ENCODE measurements around the gene TFAP2E. TPM values are rescaled to one million over a fixed set of nuclear protein-coding genes. Genes with fewer than 3 reads are reported as not detected.

TFAP2E gene
- total and polyA plus RNA-seq, 4 donors = 0.07 to 0.21 (median 0.09) TPM

DNA sequence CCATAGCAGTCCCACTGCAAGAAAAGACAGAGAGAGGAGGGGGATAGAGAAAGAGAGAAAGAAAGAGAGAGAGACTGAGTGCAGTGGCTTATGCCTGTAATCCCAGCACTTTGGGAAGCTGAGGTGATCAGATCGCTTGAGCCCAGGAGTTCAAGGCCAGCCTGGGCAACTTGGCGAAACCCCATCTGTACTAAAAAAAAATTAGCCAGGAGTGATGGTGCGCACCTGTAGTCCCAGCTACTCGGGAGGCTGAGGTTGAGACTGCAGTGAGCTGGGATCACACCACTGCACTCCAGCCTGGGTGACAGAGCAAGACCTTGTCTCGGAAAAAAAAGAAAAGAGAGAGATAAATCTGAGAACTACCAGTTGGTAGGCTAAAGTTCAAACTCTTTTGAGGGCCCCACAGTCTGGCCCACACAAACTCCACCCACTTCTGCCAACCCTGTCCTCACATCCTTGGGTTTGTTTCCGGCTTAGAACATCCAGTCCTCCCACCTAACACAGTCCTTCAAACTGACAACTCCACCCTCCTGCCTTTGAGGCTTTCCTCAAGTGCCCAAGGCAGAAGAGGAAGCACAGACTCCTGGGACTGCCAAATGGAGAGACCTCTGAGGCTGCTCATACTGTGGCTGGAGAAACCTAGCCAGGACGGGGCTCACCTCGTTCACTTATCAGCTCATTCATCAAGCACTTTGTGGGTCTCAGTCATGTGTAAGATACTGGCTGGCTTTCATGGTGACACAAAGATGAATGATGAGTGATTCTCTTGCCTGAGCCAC lies 20.1 kb downstream of the TFAP2E start:
- 83% methylated on average over 8 of the region's 8 CpGs for WGBS
- Histone ChIP-seq H3K4me1 (ENCODE audit: control insufficient read depth in 4 of 4, insufficient read depth in 4 of 4, low read length in 3 of 4) (no peaks in the 10 kb centered on the region), H3K27me3 (ENCODE audit: control insufficient read depth in 4 of 4, insufficient read depth in 4 of 4, low read length in 3 of 4) (no peaks in the 10 kb centered on the region), H3K9me3 (ENCODE audit: control insufficient read depth in 4 of 4, low read length in 3 of 4) (no peaks in the 10 kb centered on the region), H3K4me3 (ENCODE audit: low read depth in 1 of 3, low read length in 3 of 3) (no peak overlapping the region), H3K27ac (ENCODE audit: low read depth in 1 of 2, low read length in 2 of 2) (no peak overlapping the region), H3K36me3 (ENCODE audit: control insufficient read depth in 4 of 4, insufficient read depth in 3 of 4, low read depth in 1 of 4, low read length in 3 of 4) (no peaks in the 10 kb centered on the region), H3K9ac (ENCODE audit: low read depth in 1 of 2, low read length in 2 of 2) (no peak overlapping the region)
- no peak for DNase-seq (ENCODE audit: low spot score)
- TF ChIP-seq, protein P1, sequence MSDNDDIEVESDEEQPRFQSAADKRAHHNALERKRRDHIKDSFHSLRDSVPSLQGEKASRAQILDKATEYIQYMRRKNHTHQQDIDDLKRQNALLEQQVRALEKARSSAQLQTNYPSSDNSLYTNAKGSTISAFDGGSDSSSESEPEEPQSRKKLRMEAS (IDR thresholded peaks at IDR 0.05) = no peak
- TF ChIP-seq GABPA (IDR thresholded peaks at IDR 0.05 in 1 of 2, conservative IDR thresholded peaks at IDR 0.05 in 1 of 2) (no peak), HNF4A (conservative IDR thresholded peaks at IDR 0.05) (no peak), FOXA2 (IDR thresholded peaks at IDR 0.05) (no peak), NR2F2 (IDR thresholded peaks at IDR 0.05) (no peak), EGR1 (IDR thresholded peaks at IDR 0.05; ENCODE audit: low read depth in 2 of 2) (no peak)
- TF ChIP-seq, protein P2, sequence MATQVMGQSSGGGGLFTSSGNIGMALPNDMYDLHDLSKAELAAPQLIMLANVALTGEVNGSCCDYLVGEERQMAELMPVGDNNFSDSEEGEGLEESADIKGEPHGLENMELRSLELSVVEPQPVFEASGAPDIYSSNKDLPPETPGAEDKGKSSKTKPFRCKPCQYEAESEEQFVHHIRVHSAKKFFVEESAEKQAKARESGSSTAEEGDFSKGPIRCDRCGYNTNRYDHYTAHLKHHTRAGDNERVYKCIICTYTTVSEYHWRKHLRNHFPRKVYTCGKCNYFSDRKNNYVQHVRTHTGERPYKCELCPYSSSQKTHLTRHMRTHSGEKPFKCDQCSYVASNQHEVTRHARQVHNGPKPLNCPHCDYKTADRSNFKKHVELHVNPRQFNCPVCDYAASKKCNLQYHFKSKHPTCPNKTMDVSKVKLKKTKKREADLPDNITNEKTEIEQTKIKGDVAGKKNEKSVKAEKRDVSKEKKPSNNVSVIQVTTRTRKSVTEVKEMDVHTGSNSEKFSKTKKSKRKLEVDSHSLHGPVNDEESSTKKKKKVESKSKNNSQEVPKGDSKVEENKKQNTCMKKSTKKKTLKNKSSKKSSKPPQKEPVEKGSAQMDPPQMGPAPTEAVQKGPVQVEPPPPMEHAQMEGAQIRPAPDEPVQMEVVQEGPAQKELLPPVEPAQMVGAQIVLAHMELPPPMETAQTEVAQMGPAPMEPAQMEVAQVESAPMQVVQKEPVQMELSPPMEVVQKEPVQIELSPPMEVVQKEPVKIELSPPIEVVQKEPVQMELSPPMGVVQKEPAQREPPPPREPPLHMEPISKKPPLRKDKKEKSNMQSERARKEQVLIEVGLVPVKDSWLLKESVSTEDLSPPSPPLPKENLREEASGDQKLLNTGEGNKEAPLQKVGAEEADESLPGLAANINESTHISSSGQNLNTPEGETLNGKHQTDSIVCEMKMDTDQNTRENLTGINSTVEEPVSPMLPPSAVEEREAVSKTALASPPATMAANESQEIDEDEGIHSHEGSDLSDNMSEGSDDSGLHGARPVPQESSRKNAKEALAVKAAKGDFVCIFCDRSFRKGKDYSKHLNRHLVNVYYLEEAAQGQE (IDR thresholded peaks at IDR 0.05) = no peak

DNA sequence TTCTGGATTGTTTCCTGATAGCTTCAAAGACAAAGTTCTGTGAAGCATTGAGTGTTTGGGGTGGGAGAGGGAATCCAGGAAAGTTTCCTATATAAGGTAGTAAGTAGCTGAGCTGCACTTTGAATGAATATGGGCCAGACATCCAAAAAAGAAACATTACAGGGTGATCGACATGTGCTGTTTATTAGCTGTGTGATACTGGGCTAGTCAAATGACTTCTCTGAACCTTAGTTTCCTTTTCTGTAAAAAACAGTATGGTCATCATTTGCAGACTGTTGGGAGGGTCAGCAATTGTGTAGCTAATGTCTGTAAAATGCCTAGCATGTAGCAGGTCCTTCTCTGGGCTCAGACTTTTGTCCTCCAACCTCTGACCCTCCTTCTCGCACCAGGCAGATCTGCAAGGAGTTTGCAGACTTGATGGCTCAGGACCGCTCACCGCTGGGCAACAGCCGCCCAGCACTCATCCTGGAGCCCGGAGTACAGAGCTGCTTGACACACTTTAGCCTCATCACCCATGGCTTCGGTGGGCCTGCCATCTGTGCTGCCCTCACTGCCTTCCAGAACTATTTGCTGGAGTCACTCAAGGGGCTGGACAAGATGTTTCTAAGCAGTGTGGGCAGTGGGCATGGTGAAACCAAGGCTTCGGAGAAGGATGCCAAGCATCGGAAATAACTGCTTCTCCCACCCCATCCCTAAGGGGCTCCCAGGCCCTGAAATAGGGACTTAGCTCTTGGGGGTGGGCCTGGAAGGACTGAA lies 21.1 kb downstream of the TFAP2E start:
- H3K27ac ChIP-seq (ENCODE audit: low read depth in 1 of 2, low read length in 2 of 2) = no peak overlapping the region
- H3K9me3 ChIP-seq (ENCODE audit: control insufficient read depth in 4 of 4, low read length in 3 of 4) = no peaks in the 10 kb centered on the region
- no peak overlapping the region for H3K4me3 ChIP-seq (ENCODE audit: low read depth in 1 of 3, low read length in 3 of 3)
- no peak overlapping the region for H3K9ac ChIP-seq (ENCODE audit: low read depth in 1 of 2, low read length in 2 of 2)
- H3K4me1 ChIP-seq (ENCODE audit: control insufficient read depth in 4 of 4, insufficient read depth in 4 of 4, low read length in 3 of 4) = no peaks in the 10 kb centered on the region
- H3K36me3 ChIP-seq (ENCODE audit: control insufficient read depth in 4 of 4, insufficient read depth in 3 of 4, low read depth in 1 of 4, low read length in 3 of 4) = peaks cover 0 to 1% (median under 1%) of the 10 kb centered on the region in 4 donors
- WGBS = 95% methylated on average over 9 of the region's 9 CpGs
- TF ChIP-seq SP1 (IDR thresholded peaks at IDR 0.05) (no peak), JUND (IDR thresholded peaks at IDR 0.05) (no peak), RAD21 (IDR thresholded peaks at IDR 0.05) (no peak), HNF4A (conservative IDR thresholded peaks at IDR 0.05) (no peak), HNF4G (IDR thresholded peaks at IDR 0.05) (no peak), FOXA2 (IDR thresholded peaks at IDR 0.05) (no peak), EGR1 (IDR thresholded peaks at IDR 0.05; ENCODE audit: low read depth in 2 of 2) (no peak), TAF1 (conservative IDR thresholded peaks at IDR 0.05) (no peak), FOXA1 (IDR thresholded peaks at IDR 0.05) (no peak)
- TF ChIP-seq, protein P3, sequence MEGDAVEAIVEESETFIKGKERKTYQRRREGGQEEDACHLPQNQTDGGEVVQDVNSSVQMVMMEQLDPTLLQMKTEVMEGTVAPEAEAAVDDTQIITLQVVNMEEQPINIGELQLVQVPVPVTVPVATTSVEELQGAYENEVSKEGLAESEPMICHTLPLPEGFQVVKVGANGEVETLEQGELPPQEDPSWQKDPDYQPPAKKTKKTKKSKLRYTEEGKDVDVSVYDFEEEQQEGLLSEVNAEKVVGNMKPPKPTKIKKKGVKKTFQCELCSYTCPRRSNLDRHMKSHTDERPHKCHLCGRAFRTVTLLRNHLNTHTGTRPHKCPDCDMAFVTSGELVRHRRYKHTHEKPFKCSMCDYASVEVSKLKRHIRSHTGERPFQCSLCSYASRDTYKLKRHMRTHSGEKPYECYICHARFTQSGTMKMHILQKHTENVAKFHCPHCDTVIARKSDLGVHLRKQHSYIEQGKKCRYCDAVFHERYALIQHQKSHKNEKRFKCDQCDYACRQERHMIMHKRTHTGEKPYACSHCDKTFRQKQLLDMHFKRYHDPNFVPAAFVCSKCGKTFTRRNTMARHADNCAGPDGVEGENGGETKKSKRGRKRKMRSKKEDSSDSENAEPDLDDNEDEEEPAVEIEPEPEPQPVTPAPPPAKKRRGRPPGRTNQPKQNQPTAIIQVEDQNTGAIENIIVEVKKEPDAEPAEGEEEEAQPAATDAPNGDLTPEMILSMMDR (IDR thresholded peaks at IDR 0.05; ENCODE audit: low read depth, low read length, missing input control) = no peak
- TF ChIP-seq, protein P1 (IDR thresholded peaks at IDR 0.05) = no peak
- TF ChIP-seq, protein P4, sequence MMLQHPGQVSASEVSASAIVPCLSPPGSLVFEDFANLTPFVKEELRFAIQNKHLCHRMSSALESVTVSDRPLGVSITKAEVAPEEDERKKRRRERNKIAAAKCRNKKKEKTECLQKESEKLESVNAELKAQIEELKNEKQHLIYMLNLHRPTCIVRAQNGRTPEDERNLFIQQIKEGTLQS (IDR thresholded peaks at IDR 0.05) = no peak
- TF ChIP-seq, protein P5, sequence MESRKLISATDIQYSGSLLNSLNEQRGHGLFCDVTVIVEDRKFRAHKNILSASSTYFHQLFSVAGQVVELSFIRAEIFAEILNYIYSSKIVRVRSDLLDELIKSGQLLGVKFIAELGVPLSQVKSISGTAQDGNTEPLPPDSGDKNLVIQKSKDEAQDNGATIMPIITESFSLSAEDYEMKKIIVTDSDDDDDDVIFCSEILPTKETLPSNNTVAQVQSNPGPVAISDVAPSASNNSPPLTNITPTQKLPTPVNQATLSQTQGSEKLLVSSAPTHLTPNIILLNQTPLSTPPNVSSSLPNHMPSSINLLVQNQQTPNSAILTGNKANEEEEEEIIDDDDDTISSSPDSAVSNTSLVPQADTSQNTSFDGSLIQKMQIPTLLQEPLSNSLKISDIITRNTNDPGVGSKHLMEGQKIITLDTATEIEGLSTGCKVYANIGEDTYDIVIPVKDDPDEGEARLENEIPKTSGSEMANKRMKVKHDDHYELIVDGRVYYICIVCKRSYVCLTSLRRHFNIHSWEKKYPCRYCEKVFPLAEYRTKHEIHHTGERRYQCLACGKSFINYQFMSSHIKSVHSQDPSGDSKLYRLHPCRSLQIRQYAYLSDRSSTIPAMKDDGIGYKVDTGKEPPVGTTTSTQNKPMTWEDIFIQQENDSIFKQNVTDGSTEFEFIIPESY (IDR thresholded peaks at IDR 0.05) = no peak
- no peaks in the 10 kb centered on the region for H3K27me3 ChIP-seq (ENCODE audit: control insufficient read depth in 4 of 4, insufficient read depth in 4 of 4, low read length in 3 of 4)
- no peak for DNase-seq (ENCODE audit: low spot score)
